HG02870 (cell line): ENCODE measurements around the gene STXBP1.

Experiments used
- ATAC-seq: cut with Tn5 transposase; IDR thresholded peaks from one replicate; pipeline ENCODE4 v1.9.1; 2021; ENCODE audit warnings: mild to moderate bottlenecking, moderate library complexity; ENCODE audit not compliant: unreplicated experiment

STXBP1 gene

GRCh38 chr9:127730262-127730661, 118.2 kb downstream of the STXBP1 start:
- ATAC-seq, result no peak

- no peak for ATAC-seq
Observed at GRCh38 chr9:127730799-127731410, 118.8 kb downstream of the STXBP1 start.

GRCh38 chr9:127731938-127732337, 119.9 kb downstream of the STXBP1 start:
- ATAC-seq, result no peak

GRCh38 chr9:127732444-127732843, 120.4 kb downstream of the STXBP1 start:
- ATAC-seq, result no peak

- no peak for ATAC-seq
Observed at GRCh38 chr9:127733614-127734013, 121.5 kb downstream of the STXBP1 start.

GRCh38 chr9:127734247-127734746, 122.2 kb downstream of the STXBP1 start:
- ATAC-seq, result no peak

- peak; percentile 87 for ATAC-seq
Observed at GRCh38 chr9:127734747-127735529, 122.9 kb downstream of the STXBP1 start, which contains the start of gene TOR2A. Gene TOR2A, minus strand, starts transcription at chr9:127735294. Its CDS starts 24 bp downstream, at chr9:127735270.

- ATAC-seq, result peak; percentile 1
Observed at GRCh38 chr9:127735530-127736185, 123.6 kb downstream of the STXBP1 start.

GRCh38 chr9:127738666-127739065, 126.6 kb downstream of the STXBP1 start:
- no peak for ATAC-seq

- ATAC-seq, result no peak
Observed at GRCh38 chr9:127739614-127740330, 127.7 kb downstream of the STXBP1 start.

- no peak for ATAC-seq
Observed at GRCh38 chr9:127741831-127742434, 129.9 kb downstream of the STXBP1 start.
